Endothelial cell of umbilical vein (primary cell): Measurements from ENCODE around the gene ZNF79. TPM values are rescaled to one million over a fixed set of nuclear protein-coding genes. Genes with fewer than 3 reads are reported as not detected.

ENCODE experiments used
- Bru-seq: library from RNA; stranded (reverse); fragments of 400-500 nt; gene quantifications from one replicate; lab custom pipeline; 2021; lab: Mats Ljungman, UMichigan
- BruChase-seq, 2 experiments: library from RNA; stranded (reverse); fragments of 400-500 nt; gene quantifications; one replicate each; lab custom pipeline; 2021; lab: Mats Ljungman, UMichigan
- BruUV-seq: library from RNA; stranded (reverse); fragments of 400-500 nt; replicated peaks from 2 replicates; lab custom pipeline; 2021; lab: Mats Ljungman, UMichigan
- CTCF ChIA-PET: fragments of 300-600, 350-600 bp; sonication (Branson Sonifier 250); formaldehyde crosslinking; loops from one replicate; lab custom pipeline; 2021; ENCODE audit warnings: antibody characterized with exemption, inconsistent platforms; lab: Charles Lee
- POLR2A ChIA-PET: fragments of 300-600, 350-600 bp; sonication (Branson Sonifier 250); formaldehyde crosslinking; loops from one replicate; lab custom pipeline; 2021; ENCODE audit warnings: antibody characterized with exemption, inconsistent platforms; lab: Charles Lee
- DNase-seq: peaks from one replicate; pipeline ENCODE4 v3.0.0-alpha.2; 2011; ENCODE audit warnings: low read depth, low spot score
- FAIRE-seq: peaks from 2 replicates; lab custom pipeline; 2011; peaks lifted over from hg19 to GRCh38; lab: Jason Lieb, UNC
- H2AFZ ChIP-seq: 2 replicates; pipeline ENCODE4 v1.6.0; 2012; ENCODE audit warnings: low read depth, low read length, control low read depth, inconsistent platforms
- H3K27ac ChIP-seq: 2 replicates; pipeline ENCODE4 v1.5.1; 2011; ENCODE audit warnings: low read depth, mild to moderate bottlenecking, control low read depth, low read length, moderate library complexity; ENCODE audit not compliant: insufficient read depth
- H3K27me3 ChIP-seq, 2 experiments: 2 replicates each; pipeline versions ENCODE4 v1.6.0 to v1.6.1; 2011; ENCODE audit warnings: low read length in 2 of 2, mixed read lengths in 1 of 2; ENCODE audit not compliant: control insufficient read depth in 2 of 2, insufficient read depth in 2 of 2
- H3K36me3 ChIP-seq, 2 experiments: 2 replicates in 1 of 2; 3 replicates in 1 of 2; pipeline ENCODE4 v1.5.1; 2011; ENCODE audit warnings: low read length in 2 of 2, mild to moderate bottlenecking in 1 of 2, moderate library complexity in 1 of 2; ENCODE audit not compliant: control insufficient read depth in 2 of 2, insufficient read depth in 2 of 2; ENCODE audit errors: extremely low read depth in 1 of 2
- H3K4me1 ChIP-seq: 3 replicates; pipeline ENCODE4 v1.5.1; 2011; ENCODE audit warnings: mild to moderate bottlenecking, low read length; ENCODE audit not compliant: control insufficient read depth, insufficient read depth; ENCODE audit errors: extremely low read depth
- H3K4me2 ChIP-seq: 2 replicates; pipeline ENCODE4 v1.6.1; 2011; ENCODE audit warnings: low read length, control low read depth, mixed read lengths; ENCODE audit not compliant: insufficient read depth
- H3K4me3 ChIP-seq, 3 experiments: fragments of 200-600 bp in 1 of 3; sonication (generic), shearing (Covaris generic) in 1 of 3; replicated peaks in 1 of 3; 2 replicates each; pipeline ENCODE4 v1.5.1; 2011 to 2016; ENCODE audit warnings: control low read depth in 3 of 3, low read length in 3 of 3, mild to moderate bottlenecking in 2 of 3, inconsistent platforms in 1 of 3, low read depth in 1 of 3, moderate library complexity in 1 of 3; ENCODE audit not compliant: insufficient read depth in 1 of 3
- H3K79me2 ChIP-seq: 2 replicates; pipeline ENCODE4 v1.6.0; 2012; ENCODE audit warnings: low read length, inconsistent platforms; ENCODE audit not compliant: control insufficient read depth, insufficient read depth
- H3K9ac ChIP-seq: replicated peaks from 2 replicates; pipeline ENCODE3; 2011; ENCODE audit warnings: low read length, control low read depth; ENCODE audit not compliant: insufficient read depth; ENCODE audit errors: extremely low read depth
- H3K9me1 ChIP-seq: replicated peaks from 3 replicates; pipeline ENCODE4 v1.6.0; 2011; ENCODE audit warnings: mild to moderate bottlenecking, low read length; ENCODE audit not compliant: control insufficient read depth, insufficient read depth; ENCODE audit errors: extremely low read depth
- H3K9me3 ChIP-seq: replicated peaks from 2 replicates; pipeline ENCODE4 v1.5.1; 2012; ENCODE audit warnings: low read length, inconsistent platforms; ENCODE audit not compliant: control insufficient read depth, insufficient read depth
- H4K20me1 ChIP-seq: replicated peaks from 2 replicates; pipeline ENCODE3; 2011; ENCODE audit warnings: mild to moderate bottlenecking, low read length; ENCODE audit not compliant: control insufficient read depth, insufficient read depth; ENCODE audit errors: extremely low read depth
- EZH2 ChIP-seq: IDR thresholded peaks from 2 replicates; pipeline ENCODE4 v1.6.1; 2012; ENCODE audit warnings: borderline replicate concordance, low read depth, mild to moderate bottlenecking, moderate library complexity, low read length, inconsistent platforms; ENCODE audit not compliant: severe bottlenecking
- FOS ChIP-seq: IDR thresholded peaks from 2 replicates; pipeline ENCODE4 v1.6.1; 2011; ENCODE audit warnings: mild to moderate bottlenecking, low read length, moderate library complexity, borderline replicate concordance; ENCODE audit not compliant: insufficient read depth
- GATA2 ChIP-seq: IDR thresholded peaks from 2 replicates; pipeline ENCODE4 v1.7.0; 2011; ENCODE audit warnings: low read depth, mild to moderate bottlenecking, moderate library complexity, mixed read lengths, low read length; ENCODE audit not compliant: insufficient read length, insufficient read depth
- JUN ChIP-seq: IDR thresholded peaks from 2 replicates; pipeline ENCODE4 v1.6.1; 2011; ENCODE audit warnings: borderline replicate concordance, low read depth; ENCODE audit not compliant: insufficient read length, insufficient read depth
- MYC ChIP-seq: IDR thresholded peaks from one replicate; pipeline ENCODE4 v1.6.1; 2011; ENCODE audit warnings: mild to moderate bottlenecking, low read depth, low read length
- POLR2A ChIP-seq: IDR thresholded peaks from 2 replicates; pipeline ENCODE4 v1.6.1; 2012; ENCODE audit warnings: low read depth, mild to moderate bottlenecking, control low read depth, low read length
- POLR2AphosphoS5 ChIP-seq: IDR thresholded peaks from 2 replicates; pipeline ENCODE4 v1.6.1; 2012; ENCODE audit warnings: low read depth, mild to moderate bottlenecking, control low read depth, low read length, moderate library complexity; ENCODE audit not compliant: insufficient read depth
- dilution Hi-C: fragments of 300-500 bp; cut with MboI; formaldehyde crosslinking; loops from one replicate; pipeline ENCODE4 v1.15.0; 2019; ENCODE audit warnings: low sequenced_read_pairs; ENCODE audit not compliant: extremely low pct_ligation_motif_present
- intact Hi-C: fragments of 100-400 bp; cut with micrococcal nuclease; formaldehyde crosslinking; loops from one replicate; pipeline ENCODE4 v1.10.0; 2022
- long read RNA-seq: library from polyadenylated mRNA; stranded (forward); transcript quantifications from one replicate; pipeline ENCODE4 v2.0.0, GENCODE V29; 2021
- polyA minus RNA-seq, 3 experiments: library from RNA; depleted of rRNA, polyadenylated mRNA; stranded (reverse); fragments of >200 nt; gene quantifications; 1 replicate in 1 of 3; 2 replicates in 2 of 3; pipeline ENCODE4 v1.2.3, GENCODE V29; 2011
- polyA plus RNA-seq, 4 experiments: library from polyadenylated mRNA; depleted of rRNA in 3 of 4; stranded (reverse) in 3 of 4; unstranded in 1 of 4; fragments of >200 nt; gene quantifications; 2 replicates each; pipeline versions ENCODE4 v1.2.1 to v1.2.3, GENCODE V29; 2011 to 2012; ENCODE audit warnings: missing spikeins in 1 of 4
- total RNA-seq: library from RNA; stranded (reverse); gene quantifications from 2 replicates; pipeline ENCODE4 v1.2.3, GENCODE V29; 2021
- TF ChIP-seq, protein P1 (sequence below): IDR thresholded peaks from 2 replicates; pipeline ENCODE4 v1.6.1; 2011; ENCODE audit not compliant: insufficient read depth, insufficient read length
- TF ChIP-seq, protein P2 (sequence below), 2 donors: IDR thresholded peaks; 1 replicate in 1 of 2; 2 replicates in 1 of 2; pipeline ENCODE4 v1.5.1; 2011; ENCODE audit warnings: low read length in 2 of 2, mild to moderate bottlenecking in 2 of 2, moderate library complexity in 2 of 2, control low read depth in 1 of 2, inconsistent platforms in 1 of 2, low read depth in 1 of 2; ENCODE audit not compliant: insufficient read depth in 1 of 2; ENCODE audit errors: extremely low read depth in 1 of 2

Gene ZNF79
- 8.9 and 10.6 TPM in 2 replicates for total RNA-seq
- polyA plus RNA-seq = 6.1 and 6.3 TPM in 2 replicates
- polyA plus RNA-seq (2011; cell fraction: cytosol; rRNA removed) = 6.9 and 8.1 TPM in 2 replicates
- polyA plus RNA-seq (2011; cell fraction: nucleus; rRNA removed) = 20.1 and 21.6 TPM in 2 replicates
- 6.3 and 8.1 TPM in 2 replicates for polyA plus RNA-seq (2012)
- polyA minus RNA-seq = 13.3 and 15.3 TPM in 2 replicates
- 7.9 TPM for polyA minus RNA-seq (2011; cell fraction: cytosol; rRNA and poly(A)+ RNA removed)
- polyA minus RNA-seq (2011; cell fraction: nucleus; rRNA and poly(A)+ RNA removed) = 7.6 and 8.2 TPM in 2 replicates
- percentile 71 among the genes with signal in this experiment for Bru-seq, nascent RNA
- percentile 74 among the genes with signal in this experiment for BruChase-seq, experiment 1, labeled RNA remaining after a 6-hour chase
- BruChase-seq, experiment 2, labeled RNA remaining after a 2-hour chase = percentile 70 among the genes with signal in this experiment
- long read RNA-seq, transcript ZNF79-201 (5 exons, 2,078 nt) = major isoform, 7 of 14 reads
- long read RNA-seq, partial matches to known transcripts = 1 of 14 reads
- long read RNA-seq, other reads (novel, unspliced or antisense) = 3 of 14 reads

DNA sequence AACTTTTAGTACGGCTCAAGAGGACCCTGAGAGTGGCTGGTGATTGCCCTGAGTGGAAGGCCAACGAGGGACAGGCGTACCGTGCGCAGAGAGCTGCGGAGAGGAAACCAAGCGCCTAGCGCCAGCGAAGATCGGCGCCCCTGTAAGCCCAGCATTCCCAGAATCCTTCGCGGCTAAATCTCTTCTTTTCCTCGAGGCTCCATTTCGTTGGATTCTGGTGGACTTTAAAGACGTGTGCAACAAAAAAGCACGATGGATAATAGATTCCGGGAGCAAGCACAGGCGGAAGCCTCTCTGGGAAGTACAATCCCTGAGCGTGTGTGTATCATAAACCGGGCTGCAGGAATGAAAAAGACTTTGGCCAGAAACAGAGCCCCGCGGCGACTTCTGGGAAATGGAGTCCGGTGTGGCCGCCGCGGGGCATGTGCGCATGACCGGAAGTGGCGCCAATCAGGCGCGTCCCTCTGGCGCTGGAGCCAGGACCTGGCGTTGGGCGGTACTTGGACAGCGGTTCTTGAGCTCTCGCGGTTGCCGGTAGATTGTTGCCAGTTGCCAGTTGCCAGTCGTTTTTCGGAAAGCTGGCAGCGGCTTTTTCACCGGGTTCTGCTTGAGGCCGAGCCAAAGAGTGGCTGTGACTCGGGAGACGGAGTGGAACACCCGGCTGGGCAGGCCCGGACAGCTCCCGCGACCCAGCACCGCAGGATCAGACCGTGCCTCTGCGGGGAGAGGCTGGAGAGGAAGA, at the start of gene ZNF79:
TSS of gene ZNF79 (plus strand) at position 449 of the 742 bp plus-strand sequence. CDS start 406 bp downstream, outside the sequence.
- no peak for TF ChIP-seq FOS
- TF ChIP-seq, protein P1, sequence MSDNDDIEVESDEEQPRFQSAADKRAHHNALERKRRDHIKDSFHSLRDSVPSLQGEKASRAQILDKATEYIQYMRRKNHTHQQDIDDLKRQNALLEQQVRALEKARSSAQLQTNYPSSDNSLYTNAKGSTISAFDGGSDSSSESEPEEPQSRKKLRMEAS = peak; percentile 1
- TF ChIP-seq, protein P2, sequence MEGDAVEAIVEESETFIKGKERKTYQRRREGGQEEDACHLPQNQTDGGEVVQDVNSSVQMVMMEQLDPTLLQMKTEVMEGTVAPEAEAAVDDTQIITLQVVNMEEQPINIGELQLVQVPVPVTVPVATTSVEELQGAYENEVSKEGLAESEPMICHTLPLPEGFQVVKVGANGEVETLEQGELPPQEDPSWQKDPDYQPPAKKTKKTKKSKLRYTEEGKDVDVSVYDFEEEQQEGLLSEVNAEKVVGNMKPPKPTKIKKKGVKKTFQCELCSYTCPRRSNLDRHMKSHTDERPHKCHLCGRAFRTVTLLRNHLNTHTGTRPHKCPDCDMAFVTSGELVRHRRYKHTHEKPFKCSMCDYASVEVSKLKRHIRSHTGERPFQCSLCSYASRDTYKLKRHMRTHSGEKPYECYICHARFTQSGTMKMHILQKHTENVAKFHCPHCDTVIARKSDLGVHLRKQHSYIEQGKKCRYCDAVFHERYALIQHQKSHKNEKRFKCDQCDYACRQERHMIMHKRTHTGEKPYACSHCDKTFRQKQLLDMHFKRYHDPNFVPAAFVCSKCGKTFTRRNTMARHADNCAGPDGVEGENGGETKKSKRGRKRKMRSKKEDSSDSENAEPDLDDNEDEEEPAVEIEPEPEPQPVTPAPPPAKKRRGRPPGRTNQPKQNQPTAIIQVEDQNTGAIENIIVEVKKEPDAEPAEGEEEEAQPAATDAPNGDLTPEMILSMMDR (IDR thresholded peaks at IDR 0.05; ENCODE audit: extremely low read depth in 1 of 2, insufficient read depth in 1 of 2, low read depth in 1 of 2, low read length in 2 of 2) = no peak
- TF ChIP-seq POLR2A = peak; percentile 86
- TF ChIP-seq GATA2 = no peak
- peak; percentile 47 for TF ChIP-seq MYC
- TF ChIP-seq EZH2 = no peak
- TF ChIP-seq POLR2AphosphoS5 = peak; percentile 77
- no peak for TF ChIP-seq JUN
- H3K9ac ChIP-seq = peak within 1 kb of the TSS; percentile 92
- H3K36me3 ChIP-seq = peaks cover 0 to 2% of the 10 kb centered on the region in 2 experiments
- H2AFZ ChIP-seq = peak within 1 kb of the TSS; percentile 94
- BruUV-seq = no TSS peak
- H4K20me1 ChIP-seq = no peaks in the 10 kb centered on the region
- dilution Hi-C loops = no loop called here
- H3K79me2 ChIP-seq = peaks cover 43% of the 10 kb centered on the region
- intact Hi-C loops = loop anchor here (1.0 kb wide), 3 partner anchors 25 to 205 kb away; partner anchors contain the start of gene SLC2A8
- peak; percentile 97 for DNase-seq
- H3K9me3 ChIP-seq = no peaks in the 10 kb centered on the region
- H3K4me1 ChIP-seq = peaks cover 25% of the 10 kb centered on the region
- peak within 1 kb of the TSS; percentile 97 for H3K4me2 ChIP-seq
- ChIA-PET CTCF (interaction anchor here (0.6 to 1.9 kb wide), 14 partner anchors 9 to 311 kb away, joined by 3 to 11 read pairs (median 4); partner anchors contain the start of genes LRSAM1, RPL12, SLC2A8 and TOR2A), POLR2A (interaction anchor here (0.5 to 1.4 kb wide), 5 partner anchors 13 to 200 kb away, joined by 3 to 10 read pairs (median 4); partner anchors contain the start of genes LRSAM1, RPL12 and SLC2A8)
- peak within 1 kb of the TSS; percentile 79 for H3K27ac ChIP-seq
- H3K4me3 ChIP-seq = peak within 1 kb of the TSS; percentile 54 to 90 (median 62)
- FAIRE-seq = peak; percentile 90
- H3K27me3 ChIP-seq = no peaks in the 10 kb centered on the region
- no peaks in the 10 kb centered on the region for H3K9me1 ChIP-seq
